HEK293 (cell line): Measurements from ENCODE around the gene ARTN.
A peak's percentile ranks its signal among the peaks of the same experiment; 100 is the strongest.

Experiments used
- CTCF ChIA-PET: fragments of 350-600 bp; formaldehyde crosslinking; extraction: SDS; loops from one replicate; lab custom pipeline; 2021; ENCODE audit warnings: antibody characterized with exemption; lab: Yijun Ruan, JAX
- POLR2A ChIA-PET: fragments of 300-600 bp; formaldehyde crosslinking; extraction: SDS; loops from one replicate; lab custom pipeline; 2020; ENCODE audit warnings: antibody characterized with exemption, inconsistent platforms; lab: Yijun Ruan, JAX
- H3K27ac ChIP-seq: fragments of 200-500 bp; sonication (Bioruptor generic); 2 replicates; pipeline ENCODE4 v1.5.1; 2014; ENCODE audit warnings: low read depth, low read length, control low read depth, inconsistent platforms; ENCODE audit errors: extremely low read depth
- H3K36me3 ChIP-seq, 2 experiments: fragments of 200-500 bp in 1 of 2; sonication (Bioruptor generic) in 1 of 2; 1 replicate in 1 of 2; 2 replicates in 1 of 2; pipeline ENCODE4 v1.5.1; 2014 to 2017; ENCODE audit warnings: inconsistent platforms in 2 of 2, low read length in 2 of 2; ENCODE audit not compliant: control insufficient read depth in 2 of 2, insufficient read depth in 1 of 2
- H3K4me1 ChIP-seq: fragments of 200-500 bp; sonication (Bioruptor generic); 2 replicates; pipeline ENCODE4 v1.5.1; 2014; ENCODE audit warnings: mild to moderate bottlenecking, low read length, inconsistent platforms; ENCODE audit not compliant: control insufficient read depth, insufficient read depth
- H3K4me3 ChIP-seq: 2 replicates; pipeline ENCODE4 v1.5.1; 2011; ENCODE audit warnings: low read depth, mild to moderate bottlenecking, control low read depth, low read length, moderate library complexity
- H3K9me3 ChIP-seq: fragments of 200-500 bp; sonication (Bioruptor generic); 2 replicates; pipeline ENCODE4 v1.5.1; 2014; ENCODE audit warnings: low read depth, low read length, inconsistent platforms; ENCODE audit not compliant: control insufficient read depth, insufficient read depth
- BCL11A ChIP-seq: fragments of 450-650 bp; formaldehyde crosslinking; IDR thresholded peaks from 2 replicates; pipeline ENCODE4 v1.5.1; 2016; ENCODE audit warnings: low read depth, missing biosample characterization, missing genetic modification characterization
- IKZF3 ChIP-seq: fragments of 450-650 bp; IDR thresholded peaks from 2 replicates; pipeline ENCODE4 v1.5.0; 2018; ENCODE audit warnings: missing biosample characterization, mild to moderate bottlenecking, missing genetic modification characterization, moderate library complexity
- MEIS1 ChIP-seq: sonication (generic); formaldehyde crosslinking; IDR thresholded peaks from 2 replicates; pipeline ENCODE4 v1.8.1; 2022; ENCODE audit warnings: missing genetic modification reagents, mild to moderate bottlenecking, borderline replicate concordance
- MZF1 ChIP-seq: fragments of 450-650 bp; formaldehyde crosslinking; IDR thresholded peaks from 2 replicates; pipeline ENCODE4 v1.5.1; 2017; ENCODE audit warnings: missing biosample characterization, missing genetic modification characterization, borderline replicate concordance
- OSR2 ChIP-seq: fragments of 450-650 bp; formaldehyde crosslinking; IDR thresholded peaks from 2 replicates; pipeline ENCODE4 v1.5.1; 2016; ENCODE audit warnings: missing biosample characterization, missing genetic modification characterization
- PRDM10 ChIP-seq: fragments of 450-650 bp; formaldehyde crosslinking; IDR thresholded peaks from 2 replicates; pipeline ENCODE4 v1.5.1; 2016; ENCODE audit warnings: missing biosample characterization, missing genetic modification characterization
- SP7 ChIP-seq: fragments of 450-650 bp; formaldehyde crosslinking; IDR thresholded peaks from 2 replicates; pipeline ENCODE4 v1.5.1; 2016; ENCODE audit warnings: missing biosample characterization, missing genetic modification characterization
- ZBTB1 ChIP-seq: fragments of 450-650 bp; formaldehyde crosslinking; IDR thresholded peaks from 2 replicates; pipeline ENCODE4 v1.5.1; 2016; ENCODE audit warnings: missing biosample characterization, missing genetic modification characterization
- ZBTB17 ChIP-seq: fragments of 450-650 bp; formaldehyde crosslinking; IDR thresholded peaks from 2 replicates; pipeline ENCODE4 v1.5.1; 2016; ENCODE audit warnings: missing biosample characterization, missing genetic modification characterization
- ZBTB20 ChIP-seq: fragments of 450-650 bp; formaldehyde crosslinking; IDR thresholded peaks from 2 replicates; pipeline ENCODE4 v1.5.1; 2016; ENCODE audit warnings: missing biosample characterization, missing genetic modification characterization
- ZBTB48 ChIP-seq: fragments of 450-650 bp; formaldehyde crosslinking; IDR thresholded peaks from 2 replicates; pipeline ENCODE4 v1.5.1; 2016; ENCODE audit warnings: missing biosample characterization, missing genetic modification characterization
- ZBTB7A ChIP-seq: fragments of 450-650 bp; formaldehyde crosslinking; IDR thresholded peaks from 2 replicates; pipeline ENCODE4 v1.5.1; 2016; ENCODE audit warnings: low read depth, missing biosample characterization, missing genetic modification characterization
- ZEB2 ChIP-seq: fragments of 450-650 bp; formaldehyde crosslinking; IDR thresholded peaks from 2 replicates; pipeline ENCODE4 v1.5.1; 2016; ENCODE audit warnings: missing biosample characterization, missing genetic modification characterization
- ZFHX2 ChIP-seq: fragments of 450-650 bp; formaldehyde crosslinking; conservative IDR thresholded peaks from 2 replicates; pipeline ENCODE4 v1.5.1; 2016; ENCODE audit warnings: missing biosample characterization, missing genetic modification characterization
- ZNF16 ChIP-seq: fragments of 450-650 bp; formaldehyde crosslinking; IDR thresholded peaks from 2 replicates; pipeline ENCODE4 v1.5.1; 2016; ENCODE audit warnings: low read depth, missing biosample characterization, missing genetic modification characterization
- ZNF18 ChIP-seq: fragments of 450-650 bp; formaldehyde crosslinking; IDR thresholded peaks from 2 replicates; pipeline ENCODE4 v1.5.1; 2016; ENCODE audit warnings: missing biosample characterization, missing genetic modification characterization
- ZNF292 ChIP-seq: fragments of 450-650 bp; formaldehyde crosslinking; IDR thresholded peaks from 2 replicates; pipeline ENCODE4 v1.5.1; 2016; ENCODE audit warnings: low read depth, missing biosample characterization, missing genetic modification characterization, borderline replicate concordance
- ZNF324 ChIP-seq: fragments of 450-650 bp; formaldehyde crosslinking; IDR thresholded peaks from 2 replicates; pipeline ENCODE4 v1.5.1; 2016; ENCODE audit warnings: missing biosample characterization, missing genetic modification characterization
- ZNF366 ChIP-seq: fragments of 450-650 bp; formaldehyde crosslinking; conservative IDR thresholded peaks from 2 replicates; pipeline ENCODE4 v1.5.1; 2016; ENCODE audit warnings: missing biosample characterization, missing genetic modification characterization
- ZNF513 ChIP-seq: fragments of 450-650 bp; IDR thresholded peaks from 2 replicates; pipeline ENCODE4 v1.5.1; 2018; ENCODE audit warnings: missing biosample characterization, missing genetic modification characterization
- ZNF548 ChIP-seq: fragments of 450-650 bp; formaldehyde crosslinking; IDR thresholded peaks from 2 replicates; pipeline ENCODE4 v1.5.1; 2016; ENCODE audit warnings: missing biosample characterization, missing genetic modification characterization
- ZNF561 ChIP-seq: fragments of 450-650 bp; IDR thresholded peaks from 2 replicates; pipeline ENCODE4 v1.5.1; 2018; ENCODE audit warnings: missing biosample characterization, missing genetic modification characterization, borderline replicate concordance
- ZNF571 ChIP-seq: fragments of 450-650 bp; formaldehyde crosslinking; IDR thresholded peaks from 2 replicates; pipeline ENCODE4 v1.5.0; 2017; ENCODE audit warnings: missing biosample characterization, missing genetic modification characterization
- ZNF600 ChIP-seq: fragments of 450-650 bp; formaldehyde crosslinking; IDR thresholded peaks from 2 replicates; pipeline ENCODE4 v1.5.1; 2016; ENCODE audit warnings: missing biosample characterization, missing genetic modification characterization
- ZSCAN18 ChIP-seq: fragments of 450-650 bp; formaldehyde crosslinking; IDR thresholded peaks from 2 replicates; pipeline ENCODE4 v1.5.1; 2016; ENCODE audit warnings: missing biosample characterization, missing genetic modification characterization
- ZXDB ChIP-seq: fragments of 450-650 bp; formaldehyde crosslinking; IDR thresholded peaks from 2 replicates; pipeline ENCODE4 v1.5.1; 2016; ENCODE audit warnings: missing biosample characterization, missing genetic modification characterization

Gene ARTN

GRCh38 chr1:43976890-43977289, 43.3 kb downstream of the ARTN start:
- POLR2A ChIA-PET: interaction anchor here (1.1 to 3.6 kb wide), 2 partner anchors 15 to 54 kb away, joined by 3 to 15 read pairs; partner anchors contain the start of genes CCDC24 and SLC6A9
- TF ChIP-seq ZBTB7A (no peak), ZNF513 (tag by site-specific recombination) (no peak), ZSCAN18 (tag by site-specific recombination) (no peak), ZBTB1 (no peak), ZXDB (no peak), OSR2 (tag by site-specific recombination) (no peak), ZNF292 (tag by site-specific recombination) (no peak), ZNF16 (no peak), SP7 (tag by site-specific recombination) (no peak), MEIS1 (CRISPR knock-in tag) (no peak), ZNF561 (no peak), ZNF548 (no peak), ZBTB20 (tag by site-specific recombination) (no peak)
- TF ChIP-seq, all 188 proteins: peak for 0
- Histone ChIP-seq H3K9me3 (no peaks in the 10 kb centered on the region), H3K27ac (no peak overlapping the region), H3K36me3 (peaks cover 7 to 62% of the 10 kb centered on the region in 2 experiments; a peak in 2 of 3 replicates), H3K4me3 (no peak overlapping the region), H3K4me1 (peaks cover 3% of the 10 kb centered on the region; the same call in 1 of the 2 replicates)
- CTCF ChIA-PET: no interaction called here

GRCh38 chr1:43977376-43978263, 44.0 kb downstream of the ARTN start:
- Histone ChIP-seq H3K9me3 (no peaks in the 10 kb centered on the region), H3K4me3 (no peak overlapping the region), H3K4me1 (peaks cover 3% of the 10 kb centered on the region; the same call in 1 of the 2 replicates), H3K27ac (peak overlapping the region; percentile 11; the same call in 1 of the 2 replicates), H3K36me3 (peaks cover 7 to 60% of the 10 kb centered on the region in 2 experiments; a peak in 2 of 3 replicates)
- POLR2A ChIA-PET: interaction anchor here (0.6 to 3.6 kb wide), 6 partner anchors 8 to 54 kb away, joined by 3 to 15 read pairs (median 4); partner anchors contain the start of genes CCDC24, DPH2, IPO13 and SLC6A9
- CTCF ChIA-PET: interaction anchor here (0.6 kb wide), 1 partner anchor 1024 kb away, joined by 3 read pairs; no protein-coding TSS in a partner anchor
- TF ChIP-seq ZEB2: no peak
- no peak for TF ChIP-seq ZNF18 (tag by site-specific recombination)
- TF ChIP-seq ZFHX2 (tag by site-specific recombination): 0 out of 2 replicates have a peak, but pooled peaks have one; percentile 5
- no peak for TF ChIP-seq ZNF571 (tag by site-specific recombination)
- no peak for TF ChIP-seq IKZF3 (tag by site-specific recombination)
- TF ChIP-seq PRDM10 (tag by site-specific recombination): no peak
- TF ChIP-seq ZNF366 (tag by site-specific recombination): peak; percentile 58; the same call in 1 of the 2 replicates
- TF ChIP-seq MZF1 (tag by site-specific recombination): no peak
- no peak for TF ChIP-seq ZNF600
- no peak for TF ChIP-seq ZBTB48
- no peak for TF ChIP-seq BCL11A (tag by site-specific recombination)
- no peak for TF ChIP-seq SP7 (tag by site-specific recombination)
- peak; percentile 54; the same call in 1 of the 2 replicates for TF ChIP-seq ZBTB17
- no peak for TF ChIP-seq ZNF324
